PFSK-1 (cell line): ENCODE data around the gene SKA2. TPM values are rescaled to one million over a fixed set of nuclear protein-coding genes. Genes with fewer than 3 reads are reported as not detected.
A peak's percentile ranks its signal among the peaks of the same experiment; 100 is the strongest.

Source experiments
- FOXP2 ChIP-seq: optimal IDR thresholded peaks from 2 replicates; pipeline ENCODE3; 2011; ENCODE audit warnings: borderline replicate concordance, control low read depth, inconsistent platforms; ENCODE audit not compliant: insufficient read depth; ENCODE audit errors: extremely low read length, extremely low read depth
- POLR2AphosphoS5 ChIP-seq: IDR thresholded peaks from 2 replicates; pipeline ENCODE4 v1.6.1; 2012; ENCODE audit warnings: low read depth, mild to moderate bottlenecking, control low read depth, low read length, moderate library complexity
- SIN3A ChIP-seq: IDR thresholded peaks from 2 replicates; pipeline ENCODE4 v1.6.1; 2012; ENCODE audit warnings: mild to moderate bottlenecking, low read length, moderate library complexity, borderline replicate concordance; ENCODE audit not compliant: insufficient read depth
- TAF1 ChIP-seq: IDR thresholded peaks from 2 replicates; pipeline ENCODE4 v1.6.1; 2012; ENCODE audit warnings: low read length, control low read depth, borderline replicate concordance; ENCODE audit not compliant: insufficient read depth
- polyA plus RNA-seq: library from polyadenylated mRNA; unstranded; fragments of >200 nt; gene quantifications from one replicate; pipeline ENCODE4 v1.2.1, GENCODE V29; 2012; ENCODE audit warnings: low read depth, missing spikeins; ENCODE audit not compliant: insufficient read length
- TF ChIP-seq, protein P1 (sequence below), 2 experiments: IDR thresholded peaks; 2 replicates each; pipeline versions ENCODE4 v1.6.1 to v1.8.0; 2011 to 2012; ENCODE audit warnings: low read depth in 2 of 2, low read length in 2 of 2, control low read depth in 1 of 2, inconsistent platforms in 1 of 2, mild to moderate bottlenecking in 1 of 2, moderate library complexity in 1 of 2; ENCODE audit not compliant: insufficient read depth in 1 of 2

Gene SKA2, protein sequence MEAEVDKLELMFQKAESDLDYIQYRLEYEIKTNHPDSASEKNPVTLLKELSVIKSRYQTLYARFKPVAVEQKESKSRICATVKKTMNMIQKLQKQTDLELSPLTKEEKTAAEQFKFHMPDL
- polyA plus RNA-seq: 19.5 TPM

DNA sequence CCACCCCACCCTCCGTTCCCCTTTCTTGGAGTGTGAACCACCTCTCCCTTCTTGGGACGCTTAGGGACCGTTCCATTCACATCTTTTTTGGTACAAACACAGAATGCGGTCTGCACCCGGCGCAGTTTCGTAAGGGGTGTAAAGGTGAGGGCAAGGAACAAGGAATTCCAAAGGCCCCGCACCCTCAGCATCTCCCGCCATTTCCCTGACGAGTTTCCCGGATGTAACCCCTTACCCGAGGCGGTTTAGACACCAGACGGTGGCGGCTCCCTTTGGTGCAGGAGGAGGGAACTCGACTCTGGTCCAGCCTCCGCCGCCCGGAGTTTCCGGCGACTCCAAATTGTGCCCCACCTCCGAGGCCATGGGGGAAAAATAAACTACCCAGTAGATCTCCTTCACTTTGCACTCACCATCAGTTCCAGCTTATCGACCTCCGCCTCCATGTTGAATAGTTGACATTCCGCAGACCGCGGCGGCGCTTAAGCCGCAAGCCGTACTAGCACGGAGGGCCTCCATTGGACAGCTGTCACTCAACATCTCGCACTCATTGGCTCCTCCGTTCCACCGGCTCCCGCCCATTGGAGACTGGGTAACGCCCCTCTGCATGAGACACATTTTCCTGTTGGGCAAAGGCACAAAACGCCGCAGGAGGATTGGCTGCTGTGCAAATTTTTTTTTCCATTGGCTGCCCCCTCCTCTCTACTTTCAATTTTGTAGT, at the start of gene SKA2:
Gene SKA2, minus strand, starts transcription at position 466 of the 718 bp plus-strand sequence. Its CDS starts 23 bp downstream, at position 443.
- TF ChIP-seq POLR2AphosphoS5: peak; percentile 62
- TF ChIP-seq SIN3A: peak; percentile 49; the same call in 1 of the 2 replicates
- TF ChIP-seq, protein P1, sequence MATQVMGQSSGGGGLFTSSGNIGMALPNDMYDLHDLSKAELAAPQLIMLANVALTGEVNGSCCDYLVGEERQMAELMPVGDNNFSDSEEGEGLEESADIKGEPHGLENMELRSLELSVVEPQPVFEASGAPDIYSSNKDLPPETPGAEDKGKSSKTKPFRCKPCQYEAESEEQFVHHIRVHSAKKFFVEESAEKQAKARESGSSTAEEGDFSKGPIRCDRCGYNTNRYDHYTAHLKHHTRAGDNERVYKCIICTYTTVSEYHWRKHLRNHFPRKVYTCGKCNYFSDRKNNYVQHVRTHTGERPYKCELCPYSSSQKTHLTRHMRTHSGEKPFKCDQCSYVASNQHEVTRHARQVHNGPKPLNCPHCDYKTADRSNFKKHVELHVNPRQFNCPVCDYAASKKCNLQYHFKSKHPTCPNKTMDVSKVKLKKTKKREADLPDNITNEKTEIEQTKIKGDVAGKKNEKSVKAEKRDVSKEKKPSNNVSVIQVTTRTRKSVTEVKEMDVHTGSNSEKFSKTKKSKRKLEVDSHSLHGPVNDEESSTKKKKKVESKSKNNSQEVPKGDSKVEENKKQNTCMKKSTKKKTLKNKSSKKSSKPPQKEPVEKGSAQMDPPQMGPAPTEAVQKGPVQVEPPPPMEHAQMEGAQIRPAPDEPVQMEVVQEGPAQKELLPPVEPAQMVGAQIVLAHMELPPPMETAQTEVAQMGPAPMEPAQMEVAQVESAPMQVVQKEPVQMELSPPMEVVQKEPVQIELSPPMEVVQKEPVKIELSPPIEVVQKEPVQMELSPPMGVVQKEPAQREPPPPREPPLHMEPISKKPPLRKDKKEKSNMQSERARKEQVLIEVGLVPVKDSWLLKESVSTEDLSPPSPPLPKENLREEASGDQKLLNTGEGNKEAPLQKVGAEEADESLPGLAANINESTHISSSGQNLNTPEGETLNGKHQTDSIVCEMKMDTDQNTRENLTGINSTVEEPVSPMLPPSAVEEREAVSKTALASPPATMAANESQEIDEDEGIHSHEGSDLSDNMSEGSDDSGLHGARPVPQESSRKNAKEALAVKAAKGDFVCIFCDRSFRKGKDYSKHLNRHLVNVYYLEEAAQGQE (IDR thresholded peaks at IDR 0.05; ENCODE audit: insufficient read depth in 1 of 2, low read depth in 2 of 2, low read length in 2 of 2): no peak
- peak; percentile 64; the same call in 1 of the 2 replicates for TF ChIP-seq TAF1
- TF ChIP-seq FOXP2: peak; percentile 18

DNA sequence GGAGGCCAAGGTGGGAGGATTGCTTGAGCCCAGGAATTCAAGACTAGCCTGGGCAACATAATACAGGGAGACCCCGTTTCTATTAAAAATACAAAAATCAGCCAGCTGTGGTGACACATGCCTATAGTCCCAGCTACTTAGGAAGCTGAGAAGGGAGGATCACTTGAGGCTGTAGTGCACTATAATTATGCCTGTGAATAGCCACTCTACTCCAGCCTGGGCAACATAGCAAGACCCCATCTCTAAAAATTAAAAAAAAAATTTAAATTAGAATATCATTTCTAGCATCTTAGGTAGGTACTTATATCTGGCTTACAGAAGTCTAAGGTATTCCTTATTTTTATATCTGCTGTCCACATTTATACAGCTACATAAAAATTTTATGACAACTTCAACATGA, 47.3 kb upstream of the SKA2 start:
- TF ChIP-seq POLR2AphosphoS5 (no peak), TAF1 (no peak), FOXP2 (no peak), SIN3A (no peak)
- TF ChIP-seq, protein P1 (IDR thresholded peaks at IDR 0.05; ENCODE audit: insufficient read depth in 1 of 2, low read depth in 2 of 2, low read length in 2 of 2): no peak

DNA sequence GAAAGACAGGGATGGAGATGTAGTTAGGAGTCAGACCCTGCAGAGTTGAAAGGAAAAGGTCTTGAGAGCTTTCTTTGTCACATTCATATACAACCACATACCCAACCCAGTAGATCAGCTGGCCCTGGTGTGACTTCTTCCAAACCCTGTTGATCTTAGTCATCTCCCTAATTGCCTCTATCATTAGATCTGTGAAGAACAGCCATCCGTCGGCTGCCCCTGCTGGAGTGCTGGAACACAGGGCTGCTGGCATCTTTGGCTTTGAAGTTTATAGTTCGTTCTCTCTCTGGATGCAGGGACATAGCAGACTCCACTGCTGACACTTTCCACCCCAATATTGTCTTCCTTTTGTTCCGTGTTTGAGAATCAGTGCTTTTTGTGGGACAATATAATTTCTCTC, 44.4 kb upstream of the SKA2 start:
- no peak for TF ChIP-seq POLR2AphosphoS5
- no peak for TF ChIP-seq SIN3A
- TF ChIP-seq, protein P1 (IDR thresholded peaks at IDR 0.05; ENCODE audit: insufficient read depth in 1 of 2, low read depth in 2 of 2, low read length in 2 of 2): no peak
- TF ChIP-seq FOXP2: no peak
- no peak for TF ChIP-seq TAF1

DNA sequence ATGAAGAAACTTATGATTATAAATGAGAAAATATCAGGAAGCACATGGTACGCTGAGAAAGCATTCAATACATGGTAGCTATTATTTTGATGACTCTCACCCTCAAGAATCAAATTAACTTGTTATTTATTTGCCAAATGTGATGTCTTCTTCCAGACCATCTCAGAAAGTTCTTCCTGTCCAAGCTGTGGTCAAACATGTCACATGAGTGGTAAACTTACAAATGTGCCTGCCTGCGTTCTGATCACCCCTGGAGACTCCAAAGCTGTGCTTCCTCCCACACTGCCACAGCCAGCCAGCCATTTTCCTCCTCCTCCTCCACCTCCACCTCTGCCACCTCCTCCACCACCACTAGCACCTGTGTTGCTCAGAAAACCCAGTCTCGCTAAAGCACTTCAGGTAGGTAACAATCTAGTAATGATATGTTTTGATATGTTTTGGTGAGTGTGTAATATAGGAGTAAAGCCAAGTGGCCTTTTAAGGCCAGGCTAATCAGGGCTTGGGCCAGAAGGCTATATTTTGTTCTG, 38.4 kb upstream of the SKA2 start:
- TF ChIP-seq SIN3A: no peak
- no peak for TF ChIP-seq POLR2AphosphoS5
- TF ChIP-seq, protein P1 (IDR thresholded peaks at IDR 0.05; ENCODE audit: insufficient read depth in 1 of 2, low read depth in 2 of 2, low read length in 2 of 2): no peak
- TF ChIP-seq TAF1: no peak
- TF ChIP-seq FOXP2: no peak

DNA sequence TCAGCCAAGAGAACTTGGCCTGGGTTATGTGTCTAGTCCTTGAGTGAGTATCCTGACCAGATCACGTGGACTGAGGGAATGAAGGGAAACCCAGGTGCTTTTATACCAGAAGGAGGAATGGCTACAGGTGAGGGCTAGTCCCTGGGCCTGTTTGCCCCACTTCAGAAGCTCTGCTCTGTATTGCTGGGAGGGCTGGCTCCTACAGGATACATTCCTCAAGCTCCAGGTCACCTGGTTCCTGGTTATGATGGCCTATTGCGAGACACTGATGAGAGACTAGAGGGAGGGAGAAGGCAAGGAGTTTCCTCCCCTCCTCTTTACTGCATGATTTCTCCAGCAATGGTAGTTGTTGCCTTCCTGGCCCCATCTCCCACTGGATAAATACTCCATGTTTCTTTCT, 35.8 kb upstream of the SKA2 start:
- TF ChIP-seq SIN3A: no peak
- no peak for TF ChIP-seq POLR2AphosphoS5
- TF ChIP-seq FOXP2: no peak
- no peak for TF ChIP-seq TAF1
- TF ChIP-seq, protein P1 (IDR thresholded peaks at IDR 0.05; ENCODE audit: insufficient read depth in 1 of 2, low read depth in 2 of 2, low read length in 2 of 2): no peak
